ENCODE results near the gene TDRKH. TPM values are rescaled to one million over a fixed set of nuclear protein-coding genes. Genes with fewer than 3 reads are reported as not detected.
"Not testable (repeated sequence)": the region's sequence is repeated elsewhere in the genome, so short reads cannot be mapped to it uniquely, and the experiment has no call there.

TDRKH gene
- total and polyA plus RNA-seq, 11 donors: 2.7 to 9.8 (median 4.8) TPM

- DNase-seq (no peak), ATAC-seq (no peak)
- intact Hi-C loops (cut with DNase I): loop anchor here in 1 of 10 donors (5.0 kb wide), 1 partner anchor 209 kb away; no protein-coding TSS in a partner anchor
- Histone ChIP-seq H3K4me1 (no peaks in the 10 kb centered on the region), H3K36me3 (no peaks in the 10 kb centered on the region), H3K9me3 (peaks cover 0 to 12% (median 0%) of the 10 kb centered on the region in 12 donors), H3K27ac (no peak overlapping the region), H3K27me3 (no peaks in the 10 kb centered on the region), H3K4me3 (no peak overlapping the region)
- WGBS, 4 donors: 79 to 86% (median 83%) methylated on average over 4 of the region's 4 CpGs
- TF ChIP-seq CTCF (IDR thresholded peaks at IDR 0.05) (no peak), POLR2A (IDR thresholded peaks at IDR 0.05) (no peak)
Observed at GRCh38 chr1:151741516-151741915, 48.8 kb downstream of the TDRKH start.

GRCh38 chr1:151739590-151740355 is 50.5 kb downstream of the TDRKH start:
- no peak for DNase-seq
- no peaks in the 10 kb centered on the region for H3K27me3 ChIP-seq
- no peak for ATAC-seq
- no peak overlapping the region for H3K4me3 ChIP-seq
- H3K9me3 ChIP-seq: peaks cover 0 to 12% (median 0%) of the 10 kb centered on the region in 12 donors
- TF ChIP-seq CTCF (IDR thresholded peaks at IDR 0.05): no peak
- 60 to 63% (median 61%) methylated on average over 3 of the region's 3 CpGs for WGBS, 4 donors
- intact Hi-C loops (cut with DNase I): loop anchor here in 9 of 10 donors (5.0 to 10.0 kb wide), 7 partner anchors 47 to 297 kb away; partner anchors contain the start of gene C2CD4D (in 1 of the 9)
- no peaks in the 10 kb centered on the region for H3K36me3 ChIP-seq
- H3K27ac ChIP-seq: no peak overlapping the region
- no peaks in the 10 kb centered on the region for H3K4me1 ChIP-seq

- no peak overlapping the region for H3K4me3 ChIP-seq
- no peak for DNase-seq
- H3K9me3 ChIP-seq: peaks cover 0 to 12% (median 0%) of the 10 kb centered on the region in 12 donors
- H3K4me1 ChIP-seq: no peaks in the 10 kb centered on the region
- TF ChIP-seq CTCF (IDR thresholded peaks at IDR 0.05) (no peak), POLR2A (IDR thresholded peaks at IDR 0.05) (no peak)
- peaks cover 0 to 5% (median 0%) of the 10 kb centered on the region in 9 donors for H3K27me3 ChIP-seq
- H3K36me3 ChIP-seq: no peaks in the 10 kb centered on the region
- intact Hi-C loops (cut with DNase I): loop anchor here in 9 of 10 donors (5.0 to 10.0 kb wide), 6 partner anchors 45 to 295 kb away; partner anchors contain the start of gene C2CD4D (in 1 of the 9)
- H3K27ac ChIP-seq: no peak overlapping the region
- ATAC-seq: no peak
Observed at GRCh38 chr1:151737479-151737878, 52.8 kb downstream of the TDRKH start.

- peaks cover 0 to 5% (median 0%) of the 10 kb centered on the region in 9 donors for H3K27me3 ChIP-seq
- no peak overlapping the region for H3K27ac ChIP-seq
- peaks cover 0 to 12% (median 0%) of the 10 kb centered on the region in 12 donors for H3K9me3 ChIP-seq
- no peak for ATAC-seq
- intact Hi-C loops (cut with DNase I): loop anchor here in 9 of 10 donors (5.0 to 10.0 kb wide), 6 partner anchors 45 to 295 kb away; partner anchors contain the start of gene C2CD4D (in 1 of the 9)
- H3K4me3 ChIP-seq: no peak overlapping the region
- TF ChIP-seq POLR2A (IDR thresholded peaks at IDR 0.05) (no peak), CTCF (IDR thresholded peaks at IDR 0.05) (no peak)
- H3K36me3 ChIP-seq: no peaks in the 10 kb centered on the region
- no peak for DNase-seq
- no peaks in the 10 kb centered on the region for H3K4me1 ChIP-seq
- 71 to 79% (median 76%) methylated on average over 2 of the region's 2 CpGs for WGBS, 4 donors
Observed at GRCh38 chr1:151737026-151737425, 53.3 kb downstream of the TDRKH start.

GRCh38 chr1:151733995-151734394 is 56.3 kb downstream of the TDRKH start:
- not testable (repeated sequence) for H3K36me3 ChIP-seq, ATAC-seq, H3K27ac ChIP-seq, H3K4me1 ChIP-seq, H3K4me3 ChIP-seq, DNase-seq
- peaks cover 0 to 11% (median 0%) of the 10 kb centered on the region in 9 donors for H3K27me3 ChIP-seq
- WGBS, 4 donors: 90 to 92% (median 91%) methylated on average over 9 of the region's 9 CpGs
- intact Hi-C loops (cut with DNase I): loop anchor here in 9 of 10 donors (2.0 to 10.0 kb wide), 10 partner anchors 39 to 291 kb away; no protein-coding TSS in a partner anchor
- H3K9me3 ChIP-seq: peaks cover 0 to 12% (median 0%) of the 10 kb centered on the region in 12 donors
